Tibial nerve (tissue), 3 donors: ENCODE results near the gene ASB1.

Experiments
- POLR2A ChIP-seq, 2 donors: fragments of 450-650 bp; IDR thresholded peaks; one replicate each; pipeline ENCODE4 v1.6.1; 2017; ENCODE audit warnings: antibody characterized with exemption in 2 of 2, mild to moderate bottlenecking in 2 of 2, moderate library complexity in 2 of 2
- TF ChIP-seq, protein P1 (sequence below), 5 experiments: fragments of 200-600 bp in 3 of 5; fragments of 450-650 bp in 2 of 5; sonication (generic) in 3 of 5; IDR thresholded peaks; one replicate each; pipeline ENCODE4 v1.5.1; 2016 to 2019; ENCODE audit warnings: antibody characterized with exemption in 5 of 5, mild to moderate bottlenecking in 3 of 5, moderate library complexity in 2 of 5

DNA sequence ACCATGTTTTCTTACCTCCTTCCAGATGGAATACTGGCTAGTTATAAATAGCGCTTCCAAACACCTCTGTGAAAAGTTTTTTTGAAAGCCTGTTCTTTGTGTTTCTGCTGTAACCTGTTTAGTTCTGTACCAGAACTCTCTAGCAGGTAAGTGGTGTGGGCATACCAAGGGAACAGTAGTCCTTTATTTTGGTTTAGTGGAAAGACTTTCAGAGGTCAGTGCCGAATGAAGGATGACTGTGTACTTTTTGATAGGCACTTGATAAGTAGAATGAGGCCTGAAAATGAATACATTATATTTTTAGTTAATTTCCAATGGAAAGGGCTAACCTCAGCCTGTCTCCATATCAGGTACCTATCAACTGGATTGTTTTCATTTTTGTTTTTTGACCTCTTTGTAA, 27.6 kb upstream of the ASB1 start:
- TF ChIP-seq, protein P1, sequence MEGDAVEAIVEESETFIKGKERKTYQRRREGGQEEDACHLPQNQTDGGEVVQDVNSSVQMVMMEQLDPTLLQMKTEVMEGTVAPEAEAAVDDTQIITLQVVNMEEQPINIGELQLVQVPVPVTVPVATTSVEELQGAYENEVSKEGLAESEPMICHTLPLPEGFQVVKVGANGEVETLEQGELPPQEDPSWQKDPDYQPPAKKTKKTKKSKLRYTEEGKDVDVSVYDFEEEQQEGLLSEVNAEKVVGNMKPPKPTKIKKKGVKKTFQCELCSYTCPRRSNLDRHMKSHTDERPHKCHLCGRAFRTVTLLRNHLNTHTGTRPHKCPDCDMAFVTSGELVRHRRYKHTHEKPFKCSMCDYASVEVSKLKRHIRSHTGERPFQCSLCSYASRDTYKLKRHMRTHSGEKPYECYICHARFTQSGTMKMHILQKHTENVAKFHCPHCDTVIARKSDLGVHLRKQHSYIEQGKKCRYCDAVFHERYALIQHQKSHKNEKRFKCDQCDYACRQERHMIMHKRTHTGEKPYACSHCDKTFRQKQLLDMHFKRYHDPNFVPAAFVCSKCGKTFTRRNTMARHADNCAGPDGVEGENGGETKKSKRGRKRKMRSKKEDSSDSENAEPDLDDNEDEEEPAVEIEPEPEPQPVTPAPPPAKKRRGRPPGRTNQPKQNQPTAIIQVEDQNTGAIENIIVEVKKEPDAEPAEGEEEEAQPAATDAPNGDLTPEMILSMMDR (IDR thresholded peaks at IDR 0.05), result no peak
- TF ChIP-seq POLR2A (IDR thresholded peaks at IDR 0.05), result no peak
